ENCODE data around the gene ZNF787. TPM values are rescaled to one million over a fixed set of nuclear protein-coding genes. Genes with fewer than 3 reads are reported as not detected.

ZNF787 gene
- total and polyA plus RNA-seq, 2 of the 4 experiments (the other 2 are of a cell fraction): 4.8 to 11.2 TPM

DNA sequence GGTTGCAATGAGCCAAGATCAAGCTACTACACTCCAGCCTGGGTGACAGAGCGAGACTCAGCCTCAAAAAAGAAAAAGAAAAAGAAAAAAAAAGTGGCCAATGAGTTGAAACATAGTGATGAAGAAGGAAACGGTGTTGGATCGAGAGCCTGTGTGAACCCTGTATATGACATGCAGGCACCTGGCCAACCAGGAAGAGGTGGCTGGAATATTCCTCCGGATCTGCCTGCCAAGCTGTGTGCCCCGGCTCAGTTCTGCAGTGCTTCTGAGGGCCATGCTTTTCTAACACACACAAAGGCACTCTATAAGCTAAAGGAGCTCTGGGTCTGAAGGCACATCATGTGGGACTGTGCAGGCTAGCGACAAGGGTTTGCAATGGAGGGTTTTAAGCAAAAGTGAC, 16.3 kb upstream of the ZNF787 start:
- peaks cover 9% of the 10 kb centered on the region for H3K9me1 ChIP-seq (ENCODE audit: insufficient read depth, low read length)
- H3K4me2 ChIP-seq (ENCODE audit: low read depth, low read length): no peak overlapping the region
- peaks cover 8% of the 10 kb centered on the region; the same call in 1 of the 2 replicates for H3K4me1 ChIP-seq (ENCODE audit: control insufficient read depth, insufficient read depth, low read length)
- no TSS peak for BruUV-seq (replicated peaks)
- H4K20me1 ChIP-seq (ENCODE audit: insufficient read depth, low read length): no peaks in the 10 kb centered on the region
- ATAC-seq (ENCODE audit: low read depth) (no peak), DNase-seq (no peak)
- H3K9ac ChIP-seq (ENCODE audit: low read depth, low read length): no peak overlapping the region
- no peak overlapping the region for H2AK5ac ChIP-seq (ENCODE audit: low read depth, low read length)
- in situ Hi-C loops (cut with MboI; ENCODE audit: low sequenced_read_pairs): loop anchor here (25.0 kb wide), 2 partner anchors 450 to 1675 kb away; partner anchors contain the start of genes CDC42EP5, EPN1 and LENG9
- no peak overlapping the region for H3K18ac ChIP-seq (ENCODE audit: low read depth, low read length)
- no peak overlapping the region for H4K5ac ChIP-seq (ENCODE audit: low read depth, low read length)
- H3K36me3 ChIP-seq (ENCODE audit: control insufficient read depth, insufficient read depth, low read length): 0 out of 2 replicates have a peak, but pooled peaks cover under 1% of the 10 kb centered on the region
- H3K27ac ChIP-seq (ENCODE audit: insufficient read depth, low read length): no peak overlapping the region
- H3K9me3 ChIP-seq (ENCODE audit: control insufficient read depth, insufficient read depth, low read length): no peaks in the 10 kb centered on the region
- no peak overlapping the region for H2AFZ ChIP-seq (replicated peaks; ENCODE audit: low read length, poor library complexity)
- no peak overlapping the region for H3K4me3 ChIP-seq (ENCODE audit: insufficient read depth, low read depth, low read length)
- H2BK20ac ChIP-seq (ENCODE audit: low read depth, low read length): no peak overlapping the region
- H4K91ac ChIP-seq (ENCODE audit: insufficient read depth, low read depth, low read length): no peak overlapping the region
- no peak overlapping the region for H2BK5ac ChIP-seq (ENCODE audit: low read depth, low read length, poor library complexity, severe bottlenecking)
- WGBS, 2 experiments (ENCODE audit: extremely low coverage in 2 of 2, insufficient read length in 1 of 2): 80% methylated on average over 2 of the region's 6 CpGs; no CpG with 5 or more reads in 1 of the 2 experiments
- ChIA-PET POLR2A (ENCODE audit: unreplicated experiment) (no interaction called here), CTCF (no interaction called here)
- peaks cover 9 to 10% of the 10 kb centered on the region in 2 experiments for H3K79me1 ChIP-seq (ENCODE audit: low read depth in 1 of 2, low read length in 2 of 2)
- no peak overlapping the region for H2AK9ac ChIP-seq (replicated peaks; ENCODE audit: low read depth, low read length, poor library complexity)
- TF ChIP-seq CHD1 (IDR thresholded peaks at IDR 0.05; ENCODE audit: low read depth, low read length) (no peak), RAD21 (IDR thresholded peaks at IDR 0.05; ENCODE audit: low read length) (no peak), RCOR1 (IDR thresholded peaks at IDR 0.05; ENCODE audit: insufficient replicate concordance, low read length) (no peak), MXI1 (IDR thresholded peaks at IDR 0.05; ENCODE audit: borderline replicate concordance, low read depth, low read length) (no peak), POLR2A (IDR thresholded peaks at IDR 0.05; ENCODE audit: low read depth, low read length) (no peak), CEBPB (IDR thresholded peaks at IDR 0.05; ENCODE audit: low read depth, low read length) (no peak), MAZ (IDR thresholded peaks at IDR 0.05; ENCODE audit: borderline replicate concordance, low read depth, low read length) (no peak), RFX5 (IDR thresholded peaks at IDR 0.05; ENCODE audit: low read depth, low read length) (no peak), NFE2L2 (IDR thresholded peaks at IDR 0.05; ENCODE audit: low read depth, low read length) (no peak), MAFK (IDR thresholded peaks at IDR 0.05; ENCODE audit: low read depth, low read length) (no peak), BHLHE40 (IDR thresholded peaks at IDR 0.05; ENCODE audit: low read depth, low read length) (no peak)
- TF ChIP-seq, protein P1, sequence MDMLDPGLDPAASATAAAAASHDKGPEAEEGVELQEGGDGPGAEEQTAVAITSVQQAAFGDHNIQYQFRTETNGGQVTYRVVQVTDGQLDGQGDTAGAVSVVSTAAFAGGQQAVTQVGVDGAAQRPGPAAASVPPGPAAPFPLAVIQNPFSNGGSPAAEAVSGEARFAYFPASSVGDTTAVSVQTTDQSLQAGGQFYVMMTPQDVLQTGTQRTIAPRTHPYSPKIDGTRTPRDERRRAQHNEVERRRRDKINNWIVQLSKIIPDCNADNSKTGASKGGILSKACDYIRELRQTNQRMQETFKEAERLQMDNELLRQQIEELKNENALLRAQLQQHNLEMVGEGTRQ (IDR thresholded peaks at IDR 0.05; ENCODE audit: low read depth, low read length): no peak
- TF ChIP-seq, protein P2, sequence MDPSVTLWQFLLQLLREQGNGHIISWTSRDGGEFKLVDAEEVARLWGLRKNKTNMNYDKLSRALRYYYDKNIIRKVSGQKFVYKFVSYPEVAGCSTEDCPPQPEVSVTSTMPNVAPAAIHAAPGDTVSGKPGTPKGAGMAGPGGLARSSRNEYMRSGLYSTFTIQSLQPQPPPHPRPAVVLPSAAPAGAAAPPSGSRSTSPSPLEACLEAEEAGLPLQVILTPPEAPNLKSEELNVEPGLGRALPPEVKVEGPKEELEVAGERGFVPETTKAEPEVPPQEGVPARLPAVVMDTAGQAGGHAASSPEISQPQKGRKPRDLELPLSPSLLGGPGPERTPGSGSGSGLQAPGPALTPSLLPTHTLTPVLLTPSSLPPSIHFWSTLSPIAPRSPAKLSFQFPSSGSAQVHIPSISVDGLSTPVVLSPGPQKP (IDR thresholded peaks at IDR 0.05; ENCODE audit: borderline replicate concordance, low read depth, low read length): no peak
- H4K8ac ChIP-seq (ENCODE audit: low read depth in 2 of 2, low read length in 2 of 2): no peak overlapping the region
- H3K4ac ChIP-seq (ENCODE audit: low read depth, low read length): no peak overlapping the region
- H2BK120ac ChIP-seq (ENCODE audit: low read depth, low read length): no peak overlapping the region
- no peak overlapping the region for H3K56ac ChIP-seq (ENCODE audit: extremely low read depth, insufficient read depth, low read length)
- no peak overlapping the region; the same call in 1 of the 2 replicates for H3K23ac ChIP-seq (ENCODE audit: low read depth, low read length)
- intact Hi-C loops (cut with micrococcal nuclease): no loop called here
- H2BK15ac ChIP-seq (ENCODE audit: low read depth, low read length): no peak overlapping the region
- dilution Hi-C loops (cut with HindIII; ENCODE audit: low sequenced_read_pairs, unreplicated experiment): no loop called here
- H3K14ac ChIP-seq (replicated peaks; ENCODE audit: low read depth, low read length): no peak overlapping the region
- no peaks in the 10 kb centered on the region for H3K27me3 ChIP-seq (ENCODE audit: control insufficient read depth, insufficient read depth, low read length)

All from IMR-90 (cell line).